PC-3 (cell line): ENCODE measurements around the gene GSTK1.

Experiments
- EZH2phosphoT487 ChIP-seq: fragments of 300-600 bp; sonication (generic); IDR thresholded peaks from 2 replicates; pipeline ENCODE4 v1.6.1; 2018; ENCODE audit warnings: mild to moderate bottlenecking, antibody characterized with exemption, low read length, borderline replicate concordance
- TF ChIP-seq, protein P1 (sequence below): fragments of 300-600 bp; sonication (generic); conservative IDR thresholded peaks from 2 replicates; pipeline ENCODE4 v1.5.1; 2017; ENCODE audit warnings: antibody characterized with exemption, low read depth, mild to moderate bottlenecking, low read length

DNA sequence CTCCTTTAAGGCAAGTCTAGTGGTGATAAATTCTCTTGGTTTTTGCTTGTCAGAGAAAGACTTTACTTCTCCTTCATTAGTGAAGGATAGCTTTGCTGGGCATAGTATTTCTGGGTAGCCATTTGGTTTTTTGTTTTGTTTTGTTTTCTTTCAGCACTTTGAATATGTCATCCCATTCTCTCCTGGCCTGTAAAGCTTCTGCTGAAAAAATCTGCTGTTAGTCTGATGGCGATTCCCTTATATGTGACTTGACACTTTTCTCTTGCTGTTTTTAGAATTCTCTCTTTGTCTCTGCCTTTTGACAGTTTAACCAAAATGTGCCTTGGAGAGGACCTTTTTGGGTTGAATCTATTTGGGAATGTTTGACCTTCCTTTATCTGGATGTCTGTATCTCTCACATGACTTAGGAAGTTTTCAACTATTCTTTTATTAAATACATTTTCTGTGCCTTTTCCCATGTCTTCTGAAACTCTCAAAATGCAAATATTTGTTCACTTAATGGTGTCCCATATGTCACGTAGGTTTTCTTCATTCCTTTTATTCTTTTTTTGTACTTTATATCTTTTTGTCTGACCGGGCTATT, 26.7 kb upstream of the GSTK1 start:
- TF ChIP-seq EZH2phosphoT487, result no peak
- TF ChIP-seq, protein P1, sequence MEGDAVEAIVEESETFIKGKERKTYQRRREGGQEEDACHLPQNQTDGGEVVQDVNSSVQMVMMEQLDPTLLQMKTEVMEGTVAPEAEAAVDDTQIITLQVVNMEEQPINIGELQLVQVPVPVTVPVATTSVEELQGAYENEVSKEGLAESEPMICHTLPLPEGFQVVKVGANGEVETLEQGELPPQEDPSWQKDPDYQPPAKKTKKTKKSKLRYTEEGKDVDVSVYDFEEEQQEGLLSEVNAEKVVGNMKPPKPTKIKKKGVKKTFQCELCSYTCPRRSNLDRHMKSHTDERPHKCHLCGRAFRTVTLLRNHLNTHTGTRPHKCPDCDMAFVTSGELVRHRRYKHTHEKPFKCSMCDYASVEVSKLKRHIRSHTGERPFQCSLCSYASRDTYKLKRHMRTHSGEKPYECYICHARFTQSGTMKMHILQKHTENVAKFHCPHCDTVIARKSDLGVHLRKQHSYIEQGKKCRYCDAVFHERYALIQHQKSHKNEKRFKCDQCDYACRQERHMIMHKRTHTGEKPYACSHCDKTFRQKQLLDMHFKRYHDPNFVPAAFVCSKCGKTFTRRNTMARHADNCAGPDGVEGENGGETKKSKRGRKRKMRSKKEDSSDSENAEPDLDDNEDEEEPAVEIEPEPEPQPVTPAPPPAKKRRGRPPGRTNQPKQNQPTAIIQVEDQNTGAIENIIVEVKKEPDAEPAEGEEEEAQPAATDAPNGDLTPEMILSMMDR, result no peak
